Peyer's patch (tissue), 4 donors: ENCODE data around the gene RERE.

Experiments used
- CTCF ChIP-seq, 6 experiments: fragments of 450-650 bp in 4 of 6; fragments of 200-600 bp in 2 of 6; sonication (generic) in 1 of 6; IDR thresholded peaks; one replicate each; pipeline ENCODE4 v1.5.1; 2017 to 2019; ENCODE audit warnings: antibody characterized with exemption in 6 of 6, mild to moderate bottlenecking in 3 of 6, moderate library complexity in 1 of 6
- POLR2A ChIP-seq, 2 donors: fragments of 450-650 bp; IDR thresholded peaks; one replicate each; pipeline ENCODE4 v1.5.1; 2017; ENCODE audit warnings: antibody characterized with exemption in 2 of 2, mild to moderate bottlenecking in 2 of 2, moderate library complexity in 2 of 2

GRCh38 chr1:8754247-8754650 is 63.2 kb downstream of the RERE start:
- TF ChIP-seq CTCF (IDR thresholded peaks at IDR 0.05) (no peak), POLR2A (IDR thresholded peaks at IDR 0.05) (no peak)
